ENCODE data around the gene SKAP1. TPM values are rescaled to one million over a fixed set of nuclear protein-coding genes. Genes with fewer than 3 reads are reported as not detected.
A peak's percentile ranks its signal among the peaks of the same experiment; 100 is the strongest.
"Not testable (repeated sequence)": the region's sequence is repeated elsewhere in the genome, so short reads cannot be mapped to it uniquely, and the experiment has no call there.

The SKAP1 gene
- total RNA-seq, 1 experiment from 2014 or later, result 0.18 TPM

- no peak for DNase-seq (ENCODE audit: low read depth)
These were observed 139.6 kb downstream of the SKAP1 start for GRCh38 chr17:48290378-48290777.

- not testable (repeated sequence) for DNase-seq (ENCODE audit: low read depth)
These were observed 143.1 kb downstream of the SKAP1 start for GRCh38 chr17:48286917-48287316.

GRCh38 chr17:48285614-48286013, 144.4 kb downstream of the SKAP1 start:
- no peak for DNase-seq (ENCODE audit: low read depth)

- DNase-seq (ENCODE audit: low read depth), result no peak
These were observed 146.1 kb downstream of the SKAP1 start for GRCh38 chr17:48283907-48284306.

GRCh38 chr17:48283411-48283810, 146.6 kb downstream of the SKAP1 start:
- DNase-seq (ENCODE audit: low read depth), result no peak

GRCh38 chr17:48282303-48282702, 147.7 kb downstream of the SKAP1 start:
- DNase-seq (ENCODE audit: low read depth), result no peak

- no peak for DNase-seq (ENCODE audit: low read depth)
These were observed 151.1 kb downstream of the SKAP1 start for GRCh38 chr17:48278760-48279491.

- no peak for DNase-seq (ENCODE audit: low read depth)
These were observed 153.2 kb downstream of the SKAP1 start for GRCh38 chr17:48276776-48277175.

GRCh38 chr17:48270899-48271298, 159.1 kb downstream of the SKAP1 start:
- DNase-seq (ENCODE audit: low read depth), result no peak

GRCh38 chr17:48269209-48269608, 160.8 kb downstream of the SKAP1 start:
- DNase-seq (ENCODE audit: low read depth), result no peak

GRCh38 chr17:48263731-48264035, 166.3 kb downstream of the SKAP1 start:
- DNase-seq (ENCODE audit: low read depth), result no peak

GRCh38 chr17:48262982-48263730, 166.9 kb downstream of the SKAP1 start:
- DNase-seq (ENCODE audit: low read depth), result no peak

GRCh38 chr17:48261297-48261880, 168.6 kb downstream of the SKAP1 start:
- DNase-seq (ENCODE audit: low read depth), result peak; percentile 80

- DNase-seq (ENCODE audit: low read depth), result peak; percentile 70
These were observed 170.2 kb downstream of the SKAP1 start for GRCh38 chr17:48259694-48260291.

- DNase-seq (ENCODE audit: low read depth), result no peak
These were observed 171.7 kb downstream of the SKAP1 start for GRCh38 chr17:48258331-48258730.

GRCh38 chr17:48255759-48256158, 174.3 kb downstream of the SKAP1 start:
- no peak for DNase-seq (ENCODE audit: low read depth)

GRCh38 chr17:48254896-48255295, 175.1 kb downstream of the SKAP1 start:
- peak; percentile 20 for DNase-seq (ENCODE audit: low read depth)

- no peak for DNase-seq (ENCODE audit: low read depth)
These were observed 176.0 kb downstream of the SKAP1 start for GRCh38 chr17:48253975-48254374.

GRCh38 chr17:48251950-48252349, 178.1 kb downstream of the SKAP1 start:
- DNase-seq (ENCODE audit: low read depth), result no peak

- no peak for DNase-seq (ENCODE audit: low read depth)
These were observed 179.1 kb downstream of the SKAP1 start for GRCh38 chr17:48250949-48251348.

GRCh38 chr17:48250059-48250458, 180.0 kb downstream of the SKAP1 start:
- DNase-seq (ENCODE audit: low read depth), result not testable (repeated sequence)

- no peak for DNase-seq (ENCODE audit: low read depth)
These were observed 182.4 kb downstream of the SKAP1 start for GRCh38 chr17:48247603-48248002.
